HG02678 (cell line): Measurements from ENCODE around the gene NDUFS1.
"Not testable (repeated sequence)": the region's sequence is repeated elsewhere in the genome, so short reads cannot be mapped to it uniquely, and the experiment has no call there.

Experiments used
- ATAC-seq: cut with Tn5 transposase; IDR thresholded peaks from one replicate; pipeline ENCODE4 v1.9.1; 2021; ENCODE audit warnings: mild to moderate bottlenecking, moderate library complexity; ENCODE audit not compliant: unreplicated experiment

NDUFS1 gene

DNA sequence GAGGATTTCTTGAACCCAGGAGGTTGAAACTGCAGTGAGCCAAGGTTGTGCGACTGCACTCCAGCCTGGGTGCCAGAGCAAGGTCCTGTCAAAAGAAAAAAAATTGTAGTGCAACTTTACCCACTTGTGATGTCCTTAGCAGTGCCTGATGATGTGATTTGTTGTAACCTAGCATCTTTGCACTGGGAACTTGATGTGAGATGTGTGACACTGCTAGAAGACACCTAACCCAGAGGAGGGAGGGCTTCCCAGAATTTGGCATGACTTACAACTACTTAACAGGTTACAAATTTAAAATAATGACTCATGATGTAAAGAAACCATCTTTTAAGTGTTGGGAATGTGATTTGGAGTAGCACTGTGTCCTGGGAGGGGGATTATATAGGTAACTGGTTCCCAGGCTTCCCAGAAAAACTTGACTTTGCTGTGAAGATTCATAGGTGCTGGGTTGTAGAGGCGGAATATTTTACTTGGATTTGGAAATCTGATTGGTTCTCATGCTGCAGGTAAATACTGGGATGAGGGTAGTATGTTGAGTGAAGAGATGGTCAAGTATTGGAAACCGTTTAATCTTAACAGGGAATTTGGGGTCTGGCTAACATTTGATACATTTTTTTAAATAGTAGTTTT lies 4.1 kb upstream of the NDUFS1 start:
- ATAC-seq, result no peak

DNA sequence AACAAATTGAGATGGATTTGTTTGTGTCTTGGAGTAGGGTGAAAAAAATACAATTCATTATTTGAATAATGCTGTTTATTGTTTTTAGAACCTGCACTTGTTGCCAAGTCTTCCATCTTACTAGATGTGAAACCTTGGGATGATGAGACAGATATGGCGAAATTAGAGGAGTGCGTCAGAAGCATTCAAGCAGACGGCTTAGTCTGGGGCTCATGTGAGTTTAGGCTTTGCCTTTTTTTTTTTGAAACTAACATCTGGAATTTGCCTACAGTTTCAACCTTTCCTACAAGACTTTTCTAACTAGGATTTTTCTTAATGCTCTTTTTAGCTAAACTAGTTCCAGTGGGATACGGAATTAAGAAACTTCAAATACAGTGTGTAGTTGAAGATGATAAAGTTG lies 3.2 kb upstream of the NDUFS1 start:
- ATAC-seq, result not testable (repeated sequence)

DNA sequence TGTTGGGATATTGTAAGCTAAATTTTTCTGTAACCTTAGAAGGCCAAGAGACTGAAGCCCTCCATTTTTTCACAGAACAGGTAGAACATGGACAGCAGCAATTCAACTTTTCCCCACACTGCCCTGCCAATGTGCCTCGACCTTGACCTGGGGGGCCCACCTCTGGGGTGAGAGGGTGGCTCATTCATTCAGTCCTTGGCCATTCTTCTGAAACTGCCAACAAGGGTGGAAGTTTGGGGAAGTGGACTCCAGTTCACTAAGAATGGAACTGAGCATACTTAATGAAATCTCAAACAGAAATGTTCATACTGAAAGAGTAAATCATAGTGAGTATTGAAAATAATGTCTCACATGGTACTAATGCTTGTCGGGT lies 1.5 kb upstream of the NDUFS1 start:
- no peak for ATAC-seq

DNA sequence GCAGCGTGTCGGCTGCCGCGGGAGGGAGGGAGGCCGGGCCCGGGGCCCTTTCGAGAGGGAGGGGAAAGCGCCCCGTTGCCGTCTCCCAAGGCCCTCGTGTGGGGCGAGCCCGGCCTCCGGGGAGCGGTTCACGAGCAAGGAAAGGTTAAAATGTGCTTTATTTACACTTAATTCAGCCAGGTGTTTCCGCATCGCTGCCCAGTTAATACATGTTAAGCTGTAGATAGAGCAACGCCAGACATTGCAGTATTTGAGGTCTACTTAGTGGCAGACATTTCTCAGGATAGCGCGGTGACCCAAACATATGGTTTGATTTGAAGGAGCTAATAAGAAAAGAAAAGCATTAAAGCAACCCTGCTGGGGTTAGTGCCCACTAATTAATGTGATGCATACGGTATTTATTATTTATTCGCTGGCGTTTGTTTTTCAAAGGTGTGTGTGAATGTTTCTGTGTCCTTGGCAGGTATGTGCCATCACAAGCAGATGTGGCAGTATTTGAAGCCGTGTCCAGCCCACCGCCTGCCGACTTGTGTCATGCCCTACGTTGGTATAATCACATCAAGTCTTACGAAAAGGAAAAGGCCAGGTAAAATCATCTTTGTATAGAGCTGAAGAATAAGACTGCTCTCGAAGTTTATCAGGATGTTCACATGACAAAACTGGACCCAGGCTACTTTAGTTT lies 1.0 kb upstream of the NDUFS1 start:
- ATAC-seq, result peak; percentile 50

DNA sequence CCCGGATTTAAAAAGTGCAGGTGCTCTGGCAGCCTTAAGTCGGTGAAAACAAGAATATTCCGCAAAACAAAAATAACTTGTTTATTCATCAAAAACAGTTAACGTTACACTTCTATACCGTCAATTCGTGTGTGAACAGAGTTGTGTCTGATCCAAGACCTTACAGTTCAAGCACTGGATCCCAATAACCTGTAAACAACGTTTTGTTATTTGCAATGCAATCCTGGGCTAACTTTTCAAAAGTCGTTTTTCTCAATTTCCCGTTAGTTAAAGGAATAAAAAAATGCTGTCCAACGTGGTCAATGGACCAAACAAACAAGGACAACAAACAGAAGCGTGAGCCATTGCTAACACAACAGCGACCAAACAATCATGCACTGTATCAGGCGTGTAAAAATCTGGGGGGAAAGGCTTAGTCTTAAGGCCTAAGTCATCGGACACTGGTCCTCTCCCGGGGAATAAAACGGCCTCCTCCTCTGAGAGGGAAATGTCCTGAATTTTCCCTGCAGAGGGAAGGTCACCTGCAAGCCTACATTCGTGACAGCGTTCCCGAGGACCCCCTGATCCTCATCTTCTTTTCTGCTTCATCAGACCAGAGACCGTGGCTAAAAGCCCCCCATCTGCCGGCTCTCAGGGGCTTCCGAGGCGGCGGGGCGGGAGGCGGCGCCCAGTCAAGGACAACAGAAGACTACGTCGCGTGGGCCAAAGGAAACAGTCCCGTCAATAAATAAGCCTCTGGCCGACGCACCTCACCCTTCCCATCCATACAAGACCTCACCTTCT lies 490 bp downstream of the NDUFS1 start:
- peak; percentile 13 for ATAC-seq

DNA sequence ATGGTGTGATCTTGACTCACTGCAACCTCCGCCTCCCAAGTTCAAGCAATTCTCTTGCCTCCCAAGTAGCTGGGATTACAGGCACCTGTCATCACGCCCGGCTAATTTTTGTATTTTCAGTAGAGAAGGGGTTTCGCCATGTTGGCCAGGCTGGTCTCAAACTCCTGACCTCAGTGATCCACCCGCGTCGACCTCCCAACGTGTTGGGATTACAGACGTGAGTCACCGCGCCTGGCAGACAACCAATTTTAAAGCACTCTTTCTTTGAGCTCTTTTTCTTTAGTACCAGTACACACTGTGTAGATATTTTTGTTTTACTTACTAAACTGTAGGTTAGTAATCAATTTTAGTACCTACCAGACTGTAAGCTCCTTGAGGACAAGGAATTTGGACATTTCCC lies 2.2 kb downstream of the NDUFS1 start:
- not testable (repeated sequence) for ATAC-seq

DNA sequence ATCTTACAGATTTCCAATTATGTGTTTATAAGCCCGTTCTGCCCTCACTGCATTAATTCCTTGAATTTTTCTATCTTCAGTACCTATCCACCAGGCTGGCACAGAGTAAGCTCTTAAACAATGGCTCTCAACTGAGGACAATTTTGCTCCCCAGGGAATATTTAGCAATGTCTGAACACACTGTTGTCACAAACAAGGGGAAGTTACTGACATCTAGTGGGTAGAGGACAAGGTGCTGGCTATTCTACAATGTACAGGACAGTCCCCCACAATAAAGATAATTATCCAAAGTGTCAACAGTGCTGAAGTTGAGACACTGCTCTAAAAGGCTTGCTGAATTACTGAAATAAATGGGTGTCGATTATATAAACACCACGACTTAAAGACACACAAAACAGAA lies 5.0 kb downstream of the NDUFS1 start:
- peak; percentile 40 for ATAC-seq

DNA sequence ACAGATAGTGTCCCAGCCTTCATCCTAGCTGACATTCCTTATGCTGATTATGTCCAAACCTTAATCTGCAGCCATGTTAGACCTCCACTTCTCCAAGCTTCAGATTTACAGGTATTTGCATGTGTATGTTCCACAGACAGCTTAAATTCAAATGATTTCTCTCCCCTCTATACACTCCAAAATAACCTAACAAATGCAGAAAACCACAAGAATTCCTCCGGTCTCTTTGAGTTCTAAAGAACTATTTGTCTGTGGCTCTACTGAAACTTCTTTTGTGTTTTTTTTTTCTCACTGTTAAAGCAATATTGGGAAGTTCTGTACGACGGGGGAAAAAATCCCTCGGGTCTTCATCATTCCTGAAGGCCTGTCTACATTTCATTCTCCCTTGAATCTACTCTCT lies 8.6 kb downstream of the NDUFS1 start:
- ATAC-seq, result no peak

DNA sequence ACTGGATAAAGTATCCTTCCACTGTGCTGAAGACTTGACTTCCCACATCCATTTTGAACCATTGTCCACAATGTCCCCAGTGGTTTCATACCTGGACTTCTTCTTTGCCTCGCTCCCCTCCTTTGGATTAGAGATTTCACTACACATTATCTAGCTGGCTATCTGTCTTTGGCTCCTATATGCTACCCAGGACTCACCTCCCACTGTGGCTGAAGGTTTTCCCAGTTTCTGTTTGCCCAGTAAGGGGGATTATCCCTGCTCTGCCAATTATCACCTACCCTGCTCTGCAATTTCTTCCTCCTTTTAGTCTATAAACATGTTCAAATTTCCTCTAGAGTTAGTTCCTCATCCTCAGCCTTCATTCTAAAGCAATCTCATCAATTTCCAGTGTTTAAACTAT lies 9.1 kb downstream of the NDUFS1 start:
- ATAC-seq, result no peak

DNA sequence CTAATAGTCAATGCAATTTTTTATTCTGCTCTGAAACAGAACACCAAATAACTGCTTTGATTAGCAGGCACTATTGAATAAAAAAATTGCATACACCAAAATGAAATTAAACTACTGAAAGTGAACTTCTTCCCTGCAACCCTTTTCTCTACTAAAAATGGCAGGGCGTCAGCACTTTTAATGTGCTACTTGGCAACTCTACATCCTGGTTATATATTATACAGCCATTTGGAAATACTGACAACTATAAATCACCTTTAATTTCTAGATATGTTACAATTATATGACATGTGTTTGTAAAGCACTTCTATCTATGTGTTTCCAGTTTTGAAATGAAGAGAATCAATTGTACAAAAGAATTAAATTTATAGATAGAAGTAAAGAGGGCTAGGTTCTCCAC lies 9.9 kb downstream of the NDUFS1 start:
- ATAC-seq, result no peak

DNA sequence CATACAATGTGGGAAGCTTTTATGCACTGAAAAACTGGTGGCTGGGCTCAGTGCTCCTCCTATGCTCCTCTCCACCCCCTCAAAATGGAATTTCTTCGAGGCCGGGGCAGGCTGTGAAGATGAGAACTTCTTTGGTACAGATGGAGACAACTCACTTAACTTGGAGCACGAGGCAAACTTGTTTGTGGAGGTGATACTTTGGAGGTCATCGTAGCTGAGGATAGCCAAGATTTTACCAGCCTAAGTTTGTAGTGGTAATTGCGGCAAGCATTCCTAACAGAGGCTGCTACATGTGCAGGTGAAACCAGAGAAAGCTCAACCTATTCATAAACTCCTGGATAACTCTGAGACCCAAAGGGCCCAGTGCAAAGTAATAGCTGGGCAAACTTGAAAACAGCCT lies 13.6 kb downstream of the NDUFS1 start:
- no peak for ATAC-seq

DNA sequence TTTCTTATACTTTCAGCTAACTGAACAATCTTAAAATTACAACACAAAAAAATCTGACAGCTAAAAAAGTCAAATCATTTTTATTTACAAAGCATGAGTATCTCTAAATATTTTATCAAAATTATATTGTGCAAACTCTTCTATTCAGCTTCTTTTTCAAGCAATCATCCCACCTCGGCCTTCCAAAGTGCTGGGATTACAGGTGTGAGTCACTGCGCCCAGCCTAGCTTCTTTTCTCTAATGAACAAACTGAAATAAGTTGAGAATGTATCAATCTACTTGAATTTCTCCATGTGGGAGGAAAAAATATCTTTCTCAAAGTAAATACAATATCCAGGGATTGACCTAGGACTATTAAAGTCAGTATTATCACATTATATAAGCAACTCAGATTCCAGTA lies 14.9 kb downstream of the NDUFS1 start:
- ATAC-seq, result no peak

DNA sequence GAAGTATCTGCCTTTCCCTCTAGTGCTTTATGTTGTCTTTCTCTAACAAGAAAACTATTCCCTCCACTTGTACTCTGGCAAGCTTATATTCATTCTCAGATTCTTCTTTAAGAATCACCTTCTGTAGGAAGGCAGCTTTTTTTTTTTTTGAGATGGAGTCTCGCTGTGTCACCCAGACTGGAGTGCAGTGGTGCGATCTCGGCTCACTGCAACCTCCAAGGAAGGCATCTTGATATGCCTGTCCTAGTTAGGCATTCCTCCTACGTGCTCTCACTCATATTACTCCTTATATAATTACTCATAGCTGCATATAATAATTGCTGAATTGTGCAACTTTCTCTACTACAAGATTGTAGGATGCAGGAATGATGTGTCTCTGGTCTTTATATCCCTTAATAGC lies 15.8 kb downstream of the NDUFS1 start:
- no peak for ATAC-seq

DNA sequence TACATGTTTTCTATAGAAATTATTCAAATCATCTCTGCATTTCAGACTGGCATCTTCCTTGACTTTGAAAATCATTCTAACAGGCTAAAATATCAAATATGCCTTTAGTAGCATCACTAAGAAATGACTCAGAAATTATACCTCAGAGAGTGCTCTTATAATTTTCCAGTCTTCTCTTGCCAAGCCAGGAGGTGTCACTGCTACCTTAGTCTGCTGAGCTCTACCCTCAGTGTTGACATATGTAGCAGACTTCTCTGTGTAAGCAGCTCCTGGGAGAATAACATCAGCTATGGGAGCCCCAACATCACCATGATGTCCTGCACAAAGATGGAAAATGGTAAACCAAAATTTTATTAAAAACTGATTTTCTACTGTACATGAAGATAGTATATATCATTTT lies 31.6 kb downstream of the NDUFS1 start:
- no peak for ATAC-seq

DNA sequence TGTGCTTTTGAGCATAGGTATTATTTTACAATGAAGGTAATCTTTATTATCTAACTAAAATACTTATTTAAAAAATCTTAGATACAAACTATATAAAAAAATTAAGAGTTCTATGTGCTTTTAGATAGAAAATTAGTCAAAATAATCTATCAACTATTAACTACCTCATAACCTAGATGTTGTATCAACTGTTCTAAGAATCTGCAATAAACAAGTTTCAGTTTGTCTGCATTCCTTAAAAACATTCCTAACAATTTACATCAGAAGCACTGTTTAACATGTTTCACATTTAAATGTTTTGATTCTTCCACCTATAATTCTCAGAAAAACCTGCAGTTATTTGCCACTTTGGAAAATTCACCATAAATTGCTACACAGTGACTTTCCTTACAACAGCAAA lies 33.3 kb downstream of the NDUFS1 start:
- no peak for ATAC-seq

DNA sequence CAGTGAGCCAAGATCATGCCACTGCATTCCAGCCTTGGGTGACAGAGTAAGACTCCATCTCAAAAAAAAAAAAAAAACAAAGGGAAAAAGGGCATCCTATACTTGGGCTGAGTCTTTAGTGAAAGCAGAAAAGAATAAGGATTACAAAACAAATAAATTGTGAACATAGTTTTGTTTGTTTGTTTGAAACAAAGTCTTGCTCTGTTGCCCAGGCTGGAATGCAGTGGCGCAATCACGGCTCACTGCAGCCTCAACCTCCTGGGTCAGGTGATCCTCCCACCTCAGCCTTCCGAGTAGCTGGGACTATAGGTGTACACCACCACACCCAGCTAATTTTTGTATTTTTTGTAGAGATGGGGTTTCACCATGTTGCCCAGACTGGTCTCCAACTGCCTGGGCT lies 36.7 kb downstream of the NDUFS1 start:
- not testable (repeated sequence) for ATAC-seq

DNA sequence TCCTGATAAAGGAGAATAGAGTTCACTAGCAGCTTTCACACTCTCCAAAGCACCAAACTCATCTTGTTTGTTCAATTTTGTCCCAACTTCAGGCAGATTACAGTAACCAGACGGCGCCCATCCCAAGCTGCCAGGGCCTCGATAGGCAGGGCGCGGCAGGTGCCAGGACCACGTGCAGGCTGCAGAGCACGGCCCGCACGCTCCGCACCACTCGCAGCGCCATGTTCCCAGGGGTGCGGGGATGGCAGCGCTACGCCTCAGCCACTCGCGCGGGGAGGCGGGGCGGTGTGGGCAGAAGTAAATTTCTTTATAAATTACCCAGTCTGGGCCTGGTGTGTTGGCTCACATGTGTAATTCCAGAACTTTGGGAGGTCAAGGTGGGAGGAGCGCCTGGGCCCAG lies 43.0 kb downstream of the NDUFS1 start:
- no peak for ATAC-seq

DNA sequence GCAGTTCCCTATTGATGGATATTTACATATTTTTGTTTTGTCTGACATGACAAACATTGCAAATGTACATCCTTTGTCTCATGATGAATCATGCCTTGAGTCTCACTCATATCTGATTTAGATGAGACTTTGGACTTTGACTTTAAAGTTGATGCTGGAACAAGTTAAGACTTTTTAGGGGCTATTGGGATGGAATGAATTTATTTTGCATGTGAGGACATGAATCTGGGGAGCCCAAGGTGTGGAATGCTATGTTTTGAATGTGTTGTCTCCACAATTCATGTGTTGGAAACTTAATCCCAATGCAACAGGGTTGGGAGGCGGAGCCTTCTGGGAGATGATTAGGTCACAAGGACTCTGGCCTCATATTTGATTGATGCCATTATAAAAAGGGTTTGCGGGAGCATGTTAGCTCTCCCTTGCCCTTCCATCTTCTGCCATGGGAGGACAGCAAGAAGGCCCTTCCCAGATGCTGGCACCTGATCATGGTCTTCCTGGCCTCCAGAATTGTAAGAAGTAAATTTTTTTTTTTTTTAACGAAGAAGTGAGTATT lies 44.1 kb downstream of the NDUFS1 start:
- no peak for ATAC-seq

DNA sequence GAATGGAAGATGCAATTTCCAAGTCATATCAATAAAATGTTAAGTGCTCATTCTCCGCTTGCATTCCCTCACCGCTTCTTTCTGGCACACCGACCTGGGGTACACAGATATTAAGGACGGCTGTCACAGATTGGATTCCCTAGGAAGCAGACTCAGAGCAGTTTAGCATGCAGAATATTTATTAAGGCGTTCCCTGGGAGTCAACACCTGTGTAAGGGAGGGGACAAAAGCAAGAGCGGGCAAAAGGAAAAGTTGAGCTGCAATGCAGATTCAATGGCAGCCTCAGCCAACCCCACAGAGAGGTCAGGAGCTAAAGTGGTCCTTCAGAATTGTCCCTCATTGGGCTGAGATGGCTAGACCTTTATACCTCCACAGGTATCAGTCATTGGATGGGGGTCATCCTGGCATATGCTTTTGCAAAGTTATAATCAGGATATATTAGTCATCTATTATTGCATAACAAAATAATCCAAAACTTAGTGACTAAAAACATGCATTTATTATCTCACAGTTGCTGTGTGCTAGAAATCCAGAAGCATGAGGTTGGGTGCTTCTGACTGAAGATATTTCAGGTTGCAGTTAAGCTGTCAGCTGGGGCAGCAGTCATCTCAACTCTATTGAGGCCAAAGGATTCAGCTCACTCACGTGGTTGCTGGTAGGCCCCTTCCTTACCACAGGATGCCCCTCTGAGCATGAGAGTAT lies 46.2 kb downstream of the NDUFS1 start:
- ATAC-seq, result no peak

DNA sequence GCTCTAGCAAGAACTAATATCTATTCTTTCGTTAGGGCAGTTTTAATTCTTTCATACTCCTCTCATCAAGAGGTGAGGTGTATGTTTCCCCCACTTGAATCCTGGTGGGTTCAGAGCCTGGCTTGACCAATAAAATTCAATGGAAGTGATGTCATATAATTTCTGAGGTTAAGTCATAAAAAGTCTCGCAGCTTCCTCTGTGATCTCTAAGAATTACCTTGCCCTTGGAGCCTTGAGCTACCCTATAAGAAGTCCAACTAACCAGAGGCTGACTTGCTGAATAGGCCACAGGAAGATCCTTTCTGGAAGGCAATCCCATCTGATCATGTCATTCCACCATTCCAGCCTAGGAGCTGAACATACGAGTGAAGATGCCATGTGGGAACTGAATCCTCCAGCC lies 47.1 kb downstream of the NDUFS1 start:
- ATAC-seq, result no peak

DNA sequence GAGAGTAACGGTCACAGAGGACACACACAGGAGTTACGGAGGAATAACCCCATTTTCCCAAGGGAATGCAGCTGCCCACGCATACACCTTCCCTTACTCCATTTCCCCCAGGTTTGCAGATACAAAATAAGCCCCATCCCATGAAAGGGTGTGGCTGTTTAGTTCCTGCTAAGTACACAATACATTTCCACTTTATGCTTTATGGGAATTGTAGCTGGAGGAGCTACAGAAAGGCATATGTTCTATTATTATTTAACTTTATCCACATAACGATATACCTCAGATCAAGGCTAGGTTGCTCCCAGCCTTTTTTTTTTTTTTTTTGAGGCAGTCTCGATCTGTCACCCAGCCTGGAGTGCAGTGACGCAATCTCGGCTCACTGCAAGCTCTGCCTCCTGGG lies 50.5 kb downstream of the NDUFS1 start:
- no peak for ATAC-seq
